ENCODE measurements around the gene MYOZ2. TPM values are rescaled to one million over a fixed set of nuclear protein-coding genes. Genes with fewer than 3 reads are reported as not detected.
"Not testable (repeated sequence)": the region's sequence is repeated elsewhere in the genome, so short reads cannot be mapped to it uniquely, and the experiment has no call there.

MYOZ2 gene
- total RNA-seq, 1 experiment from 2014 or later: 0.24 TPM

- in situ Hi-C loops (cut with HindIII; ENCODE audit: low pct_unique_long_range_greater_than_20kb, low sequenced_read_pairs): no loop called here
- DNase-seq (ENCODE audit: low read depth, low spot score): no peak
Observed at GRCh38 chr4:119165767-119166166, 30.1 kb downstream of the MYOZ2 start.

- in situ Hi-C loops (cut with HindIII; ENCODE audit: low pct_unique_long_range_greater_than_20kb, low sequenced_read_pairs): no loop called here
- DNase-seq (ENCODE audit: low read depth, low spot score): no peak
Observed at GRCh38 chr4:119170195-119170594, 34.6 kb downstream of the MYOZ2 start.

GRCh38 chr4:119172223-119172622 lies 36.6 kb downstream of the MYOZ2 start:
- no peak for DNase-seq (ENCODE audit: low read depth, low spot score)

GRCh38 chr4:119173729-119174361 lies 38.2 kb downstream of the MYOZ2 start:
- in situ Hi-C loops (cut with HindIII; ENCODE audit: low pct_unique_long_range_greater_than_20kb, low sequenced_read_pairs); DNase-seq (ENCODE audit: low read depth, low spot score): not testable (repeated sequence)

More at GRCh38 chr4:119172223-119172622, 36.6 kb downstream of the MYOZ2 start:
- in situ Hi-C loops (cut with HindIII; ENCODE audit: low pct_unique_long_range_greater_than_20kb, low sequenced_read_pairs): no loop called here

GRCh38 chr4:119179011-119179410 lies 43.4 kb downstream of the MYOZ2 start:
- no peak for DNase-seq (ENCODE audit: low read depth, low spot score)
- in situ Hi-C loops (cut with HindIII; ENCODE audit: low pct_unique_long_range_greater_than_20kb, low sequenced_read_pairs): no loop called here

- no peak for DNase-seq (ENCODE audit: low read depth, low spot score)
- in situ Hi-C loops (cut with HindIII; ENCODE audit: low pct_unique_long_range_greater_than_20kb, low sequenced_read_pairs): no loop called here
Observed at GRCh38 chr4:119184128-119184527, 48.5 kb downstream of the MYOZ2 start.

GRCh38 chr4:119189638-119190037 lies 54.0 kb downstream of the MYOZ2 start:
- in situ Hi-C loops (cut with HindIII; ENCODE audit: low pct_unique_long_range_greater_than_20kb, low sequenced_read_pairs): no loop called here

GRCh38 chr4:119190354-119190753 lies 54.7 kb downstream of the MYOZ2 start:
- no peak for DNase-seq (ENCODE audit: low read depth, low spot score)
- in situ Hi-C loops (cut with HindIII; ENCODE audit: low pct_unique_long_range_greater_than_20kb, low sequenced_read_pairs): no loop called here

More at GRCh38 chr4:119189638-119190037, 54.0 kb downstream of the MYOZ2 start:
- DNase-seq (ENCODE audit: low read depth, low spot score): no peak

GRCh38 chr4:119191505-119191904 lies 55.9 kb downstream of the MYOZ2 start:
- no peak for DNase-seq (ENCODE audit: low read depth, low spot score)
- in situ Hi-C loops (cut with HindIII; ENCODE audit: low pct_unique_long_range_greater_than_20kb, low sequenced_read_pairs): no loop called here

GRCh38 chr4:119197772-119198212 lies 62.2 kb downstream of the MYOZ2 start:
- DNase-seq (ENCODE audit: low read depth, low spot score): no peak
- in situ Hi-C loops (cut with HindIII; ENCODE audit: low pct_unique_long_range_greater_than_20kb, low sequenced_read_pairs): no loop called here

GRCh38 chr4:119204916-119205315 lies 69.3 kb downstream of the MYOZ2 start:
- DNase-seq (ENCODE audit: low read depth, low spot score): no peak

GRCh38 chr4:119205690-119206089 lies 70.1 kb downstream of the MYOZ2 start:
- DNase-seq (ENCODE audit: low read depth, low spot score): no peak
- in situ Hi-C loops (cut with HindIII; ENCODE audit: low pct_unique_long_range_greater_than_20kb, low sequenced_read_pairs): no loop called here

More at GRCh38 chr4:119204916-119205315, 69.3 kb downstream of the MYOZ2 start:
- in situ Hi-C loops (cut with HindIII; ENCODE audit: low pct_unique_long_range_greater_than_20kb, low sequenced_read_pairs): no loop called here

- in situ Hi-C loops (cut with HindIII; ENCODE audit: low pct_unique_long_range_greater_than_20kb, low sequenced_read_pairs): no loop called here
- DNase-seq (ENCODE audit: low read depth, low spot score): no peak
Observed at GRCh38 chr4:119206178-119206577, 70.5 kb downstream of the MYOZ2 start.

GRCh38 chr4:119207051-119207450 lies 71.4 kb downstream of the MYOZ2 start:
- DNase-seq (ENCODE audit: low read depth, low spot score): no peak
- in situ Hi-C loops (cut with HindIII; ENCODE audit: low pct_unique_long_range_greater_than_20kb, low sequenced_read_pairs): no loop called here

GRCh38 chr4:119209077-119209476 lies 73.4 kb downstream of the MYOZ2 start:
- in situ Hi-C loops (cut with HindIII; ENCODE audit: low pct_unique_long_range_greater_than_20kb, low sequenced_read_pairs): no loop called here
- peak; percentile 53 for DNase-seq (ENCODE audit: low read depth, low spot score)

- DNase-seq (ENCODE audit: low read depth, low spot score): no peak
- in situ Hi-C loops (cut with HindIII; ENCODE audit: low pct_unique_long_range_greater_than_20kb, low sequenced_read_pairs): no loop called here
Observed at GRCh38 chr4:119209586-119209985, 74.0 kb downstream of the MYOZ2 start.

GRCh38 chr4:119210775-119211174 lies 75.1 kb downstream of the MYOZ2 start:
- DNase-seq (ENCODE audit: low read depth, low spot score): no peak
- in situ Hi-C loops (cut with HindIII; ENCODE audit: low pct_unique_long_range_greater_than_20kb, low sequenced_read_pairs): no loop called here

- in situ Hi-C loops (cut with HindIII; ENCODE audit: low pct_unique_long_range_greater_than_20kb, low sequenced_read_pairs): no loop called here
- DNase-seq (ENCODE audit: low read depth, low spot score): no peak
Observed at GRCh38 chr4:119211867-119212233, 76.2 kb downstream of the MYOZ2 start.

- DNase-seq (ENCODE audit: low read depth, low spot score): peak; percentile 97
- in situ Hi-C loops (cut with HindIII; ENCODE audit: low pct_unique_long_range_greater_than_20kb, low sequenced_read_pairs): no loop called here
Observed at GRCh38 chr4:119212234-119212963, 76.8 kb downstream of the MYOZ2 start, which contains the start of gene USP53. Gene USP53 (plus strand): TSS chr4:119212713. CDS start chr4:119239760, 27,047 bp downstream.

All from SK-MEL-5 (cell line).